ENCODE results near the gene SHC3.

DNA sequence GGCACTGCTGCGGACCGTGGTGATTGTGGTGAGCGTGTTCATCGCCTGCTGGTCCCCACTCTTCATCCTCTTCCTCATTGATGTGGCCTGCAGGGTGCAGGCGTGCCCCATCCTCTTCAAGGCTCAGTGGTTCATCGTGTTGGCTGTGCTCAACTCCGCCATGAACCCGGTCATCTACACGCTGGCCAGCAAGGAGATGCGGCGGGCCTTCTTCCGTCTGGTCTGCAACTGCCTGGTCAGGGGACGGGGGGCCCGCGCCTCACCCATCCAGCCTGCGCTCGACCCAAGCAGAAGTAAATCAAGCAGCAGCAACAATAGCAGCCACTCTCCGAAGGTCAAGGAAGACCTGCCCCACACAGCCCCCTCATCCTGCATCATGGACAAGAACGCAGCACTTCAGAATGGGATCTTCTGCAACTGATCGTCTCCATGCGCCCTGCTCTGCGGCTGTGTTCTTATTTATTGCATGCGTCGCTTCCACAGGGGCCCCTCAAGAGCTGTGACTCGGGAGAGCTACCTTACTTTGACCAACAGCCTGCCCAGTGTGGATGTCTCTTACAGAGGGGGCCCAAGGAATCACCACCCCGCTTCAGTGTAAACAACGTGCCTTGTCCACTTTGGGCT lies 176.6 kb downstream of the SHC3 start:
- no peak for TF ChIP-seq EZH2 (IDR thresholded peaks at IDR 0.05; ENCODE audit: insufficient read depth, poor library complexity, severe bottlenecking)
- no peak for TF ChIP-seq EZH2phosphoT487 (IDR thresholded peaks at IDR 0.05; ENCODE audit: insufficient read depth, low read depth)
